Common myeloid progenitor, CD34-positive (primary cell): ENCODE measurements around the gene FOXP4.

Source experiments
- CTCF ChIA-PET: fragments of 350-600 bp; sonication (Branson Sonifier 250); formaldehyde crosslinking; loops from one replicate; lab custom pipeline; 2021; ENCODE audit warnings: antibody characterized with exemption; lab: Charles Lee
- POLR2A ChIA-PET: fragments of 350-600 bp; sonication (Branson Sonifier 250); formaldehyde crosslinking; loops from one replicate; lab custom pipeline; 2021; ENCODE audit warnings: antibody characterized with exemption; lab: Charles Lee
- DNase-seq, 3 donors: peaks; one replicate each; pipeline versions ENCODE4 v3.0.0 to v3.0.0-alpha.2; 2013
- H3K27ac ChIP-seq, 2 experiments: 1 replicate in 1 of 2; 2 replicates in 1 of 2; pipeline ENCODE4 v1.7.0; 2013; ENCODE audit warnings: inconsistent platforms in 2 of 2, low read length in 2 of 2, mild to moderate bottlenecking in 2 of 2, low read depth in 1 of 2, moderate library complexity in 1 of 2; ENCODE audit not compliant: severe bottlenecking in 2 of 2, insufficient read depth in 1 of 2, poor library complexity in 1 of 2
- H3K27me3 ChIP-seq, 5 experiments: replicated peaks in 2 of 5; 1 replicate in 3 of 5; 2 replicates in 2 of 5; pipeline versions ENCODE4 v1.6.1 to v1.7.0; 2013; ENCODE audit warnings: low read length in 4 of 5, mild to moderate bottlenecking in 2 of 5, moderate library complexity in 2 of 5, inconsistent platforms in 1 of 5; ENCODE audit not compliant: insufficient read depth in 5 of 5, control insufficient read depth in 4 of 5
- H3K36me3 ChIP-seq, 4 experiments: 1 replicate in 2 of 4; 2 replicates in 2 of 4; pipeline versions ENCODE4 v1.6.1 to v1.7.0; 2013; ENCODE audit warnings: low read length in 3 of 4, control low read depth in 1 of 4, mild to moderate bottlenecking in 1 of 4; ENCODE audit not compliant: control insufficient read depth in 4 of 4, insufficient read depth in 4 of 4
- H3K4me1 ChIP-seq, 4 experiments: 1 replicate in 3 of 4; 2 replicates in 1 of 4; pipeline versions ENCODE4 v1.6.1 to v1.7.1; 2013; ENCODE audit warnings: low read length in 3 of 4, mild to moderate bottlenecking in 3 of 4, control low read depth in 1 of 4, inconsistent platforms in 1 of 4, moderate library complexity in 1 of 4; ENCODE audit not compliant: control insufficient read depth in 4 of 4, insufficient read depth in 4 of 4; ENCODE audit errors: control extremely low read depth in 1 of 4
- H3K4me3 ChIP-seq, 7 experiments: 1 replicate in 4 of 7; 2 replicates in 3 of 7; pipeline versions ENCODE4 v1.5.1 to v1.7.0; 2013; ENCODE audit warnings: mild to moderate bottlenecking in 7 of 7, low read length in 6 of 7, moderate library complexity in 6 of 7, inconsistent platforms in 2 of 7, low read depth in 2 of 7, control low read depth in 1 of 7; ENCODE audit not compliant: insufficient read depth in 4 of 7, control insufficient read depth in 1 of 7; ENCODE audit errors: extremely low read depth in 1 of 7
- H3K9me3 ChIP-seq, 5 experiments: 1 replicate in 4 of 5; 2 replicates in 1 of 5; pipeline versions ENCODE4 v1.6.1 to v1.7.1; 2013; ENCODE audit warnings: low read length in 4 of 5, mild to moderate bottlenecking in 2 of 5, inconsistent platforms in 1 of 5, low read depth in 1 of 5, moderate library complexity in 1 of 5; ENCODE audit not compliant: control insufficient read depth in 4 of 5, insufficient read depth in 2 of 5; ENCODE audit errors: control extremely low read depth in 1 of 5
- WGBS: methylation state at CpG from one replicate; pipeline ENCODE4 v1.1.5; 2013; ENCODE audit not compliant: insufficient coverage; 5-methylcytosine and 5-hydroxymethylcytosine counted together

FOXP4 gene

DNA sequence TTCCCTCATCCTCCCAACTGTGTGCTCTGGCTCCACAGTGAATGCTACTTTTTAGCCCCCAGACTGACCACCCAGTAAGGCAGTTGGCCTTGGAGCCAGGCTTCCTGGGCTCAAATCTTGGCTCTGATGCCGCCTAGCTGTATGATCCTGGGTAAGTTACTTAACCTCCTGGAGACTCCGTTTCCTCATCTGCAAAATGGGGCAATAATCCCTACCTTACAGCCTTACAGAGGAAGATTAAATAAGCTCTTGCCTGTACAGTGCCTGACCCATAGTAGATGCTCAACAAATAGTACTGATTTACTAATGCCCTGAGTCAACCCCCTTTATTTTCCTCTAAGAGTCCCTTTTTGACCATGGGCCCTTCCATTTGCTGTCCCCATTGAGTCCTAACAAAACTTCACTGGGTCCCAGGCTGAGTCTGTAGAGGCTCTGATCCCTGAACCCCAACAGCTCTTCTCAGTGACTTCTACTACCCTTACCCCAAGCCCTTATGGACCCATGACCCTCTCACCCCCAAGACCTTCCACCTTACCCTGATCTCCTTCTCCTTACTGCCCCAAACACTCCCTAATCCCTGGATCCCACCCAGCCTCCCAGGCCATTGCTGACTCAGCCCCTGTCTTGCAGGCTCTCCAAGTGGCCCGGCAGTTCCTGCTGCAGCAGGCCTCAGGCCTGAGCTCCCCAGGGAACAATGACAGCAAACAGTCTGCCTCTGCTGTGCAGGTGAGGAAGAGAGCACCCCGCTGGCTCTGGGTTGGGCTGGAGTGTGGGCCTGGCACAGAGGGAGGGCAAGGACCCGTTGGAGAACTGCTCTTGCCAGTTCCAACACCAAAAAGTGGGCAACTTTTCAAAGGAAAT, 31.4 kb downstream of the FOXP4 start:
- H3K36me3 ChIP-seq, result peaks cover 0 to 5% (median 2%) of the 10 kb centered on the region in 4 experiments
- H3K9me3 ChIP-seq, result no peaks in the 10 kb centered on the region
- H3K4me1 ChIP-seq, result peaks cover 0 to 8% (median 3%) of the 10 kb centered on the region in 4 experiments
- WGBS, result 85% methylated on average over 5 of the region's 5 CpGs
- no peaks in the 10 kb centered on the region for H3K27me3 ChIP-seq
- DNase-seq, result no peak
- ChIA-PET POLR2A (no interaction called here), CTCF (interaction anchor here (1.0 kb wide), 1 partner anchor 61 kb away, joined by 3 read pairs; no protein-coding TSS in a partner anchor)
- H3K27ac ChIP-seq, result peak overlapping the region in 1 of 2 experiments; percentile 71
- no peak overlapping the region for H3K4me3 ChIP-seq

DNA sequence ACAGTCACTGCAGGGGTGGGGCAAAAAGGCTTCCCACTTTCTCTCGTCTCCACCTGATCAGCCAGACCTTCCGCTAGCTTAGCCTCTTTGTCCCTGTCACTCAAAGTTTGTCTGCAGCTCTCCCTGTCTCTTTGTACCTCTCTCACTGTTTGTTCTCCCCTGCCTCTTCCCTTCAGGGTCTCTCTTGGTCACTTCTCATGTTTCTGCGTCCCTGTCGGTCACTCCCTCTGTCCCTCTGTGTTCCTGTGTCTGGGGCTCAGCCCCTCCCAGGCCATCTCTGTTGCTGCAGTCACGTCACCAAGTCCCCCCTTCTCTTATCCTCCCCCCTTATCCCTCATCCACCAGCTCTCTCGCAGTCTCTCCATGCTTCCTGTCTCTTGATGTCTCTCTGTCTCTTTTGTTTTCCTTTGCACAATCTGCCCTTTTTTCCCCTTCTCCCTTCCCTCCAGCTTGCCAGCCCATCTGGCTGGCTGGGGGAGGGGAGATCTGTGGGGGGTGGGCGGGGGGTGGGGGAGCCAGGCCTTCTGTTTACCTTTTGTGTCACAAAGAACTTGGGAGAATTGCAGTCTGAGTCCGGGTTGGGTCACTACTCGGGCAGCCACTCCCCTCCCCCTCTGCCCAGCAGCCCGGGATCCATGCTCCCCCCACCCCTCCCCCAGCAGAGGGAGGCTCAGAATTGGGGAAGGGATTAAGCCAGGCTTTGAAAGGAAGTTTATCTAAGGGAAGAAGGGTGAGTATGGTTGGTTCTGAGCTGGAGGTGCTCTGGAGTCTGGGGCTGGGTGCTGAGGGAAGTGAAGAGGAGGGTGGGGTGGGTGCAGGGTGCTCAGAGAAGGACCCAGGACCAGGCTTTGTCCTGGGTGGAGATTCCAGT, 32.3 kb downstream of the FOXP4 start:
- peak overlapping the region in 1 of 2 experiments; percentile 71 for H3K27ac ChIP-seq
- H3K27me3 ChIP-seq, result no peaks in the 10 kb centered on the region
- H3K4me1 ChIP-seq, result peaks cover 0 to 8% (median 3%) of the 10 kb centered on the region in 4 experiments
- no peak for DNase-seq
- WGBS, result 69% methylated on average over 5 of the region's 10 CpGs
- ChIA-PET POLR2A (no interaction called here), CTCF (interaction anchor here (1.0 to 1.1 kb wide), 2 partner anchors 11 to 62 kb away, joined by 3 read pairs; no protein-coding TSS in a partner anchor)
- H3K36me3 ChIP-seq, result peaks cover 0 to 5% (median 2%) of the 10 kb centered on the region in 4 experiments
- H3K9me3 ChIP-seq, result no peaks in the 10 kb centered on the region
- no peak overlapping the region for H3K4me3 ChIP-seq

DNA sequence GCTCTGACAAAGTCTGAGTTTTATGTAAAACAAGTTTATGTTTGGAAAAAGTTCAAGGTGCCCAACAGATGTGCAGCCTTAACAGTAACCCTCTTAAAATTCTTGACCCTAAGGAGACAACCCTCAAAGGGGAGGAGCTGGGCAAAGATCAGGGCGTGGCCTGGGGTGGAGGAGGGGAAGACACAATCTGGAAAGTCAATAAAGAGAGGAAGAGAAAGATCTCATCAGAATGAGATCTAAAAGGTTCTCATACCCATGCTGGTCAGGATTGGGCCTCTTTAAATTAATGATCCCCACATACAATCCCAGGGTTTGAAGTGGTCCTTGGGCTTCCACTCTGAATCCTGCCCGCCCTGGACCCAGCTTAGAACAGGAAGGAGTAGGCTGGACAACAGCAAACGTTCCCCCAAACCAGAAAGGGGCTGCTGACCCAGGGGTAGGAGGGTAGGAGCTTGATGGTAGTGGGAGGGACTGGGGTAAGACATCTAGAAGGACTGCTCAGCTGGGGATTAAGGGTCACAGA, 33.0 kb downstream of the FOXP4 start:
- CTCF ChIA-PET, result interaction anchor here (1.0 to 1.5 kb wide), 4 partner anchors 12 to 116 kb away, joined by 3 to 4 read pairs (median 4); no protein-coding TSS in a partner anchor
- 80% methylated on average over 3 of the region's 3 CpGs for WGBS
- H3K27me3 ChIP-seq, result no peaks in the 10 kb centered on the region

DNA sequence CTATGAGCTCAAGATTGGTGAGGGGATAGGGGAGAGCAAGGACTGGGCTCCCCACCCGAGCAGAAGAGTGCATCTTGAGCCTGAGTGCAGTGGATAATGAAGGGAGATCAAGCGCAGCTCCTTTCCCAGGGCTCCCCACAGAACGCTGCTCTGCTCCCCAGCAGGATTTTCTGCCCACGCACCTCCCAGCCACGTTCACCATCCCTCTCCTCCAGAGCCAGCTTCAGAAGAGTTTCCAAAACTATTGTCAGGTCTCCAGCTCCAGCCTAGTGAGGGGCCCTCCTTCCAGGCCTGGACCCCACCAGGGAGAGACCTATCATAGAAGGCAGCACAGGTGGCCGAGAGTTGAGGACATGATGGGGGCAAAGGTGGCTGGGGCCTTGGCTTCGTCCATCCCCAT, 34.5 kb downstream of the FOXP4 start:
- POLR2A ChIA-PET, result no interaction called here
- Histone ChIP-seq H3K27ac (no peak overlapping the region), H3K4me1 (peaks cover 0 to 8% (median 3%) of the 10 kb centered on the region in 4 experiments), H3K36me3 (peaks cover 0 to 5% (median 2%) of the 10 kb centered on the region in 4 experiments), H3K27me3 (no peaks in the 10 kb centered on the region), H3K9me3 (no peaks in the 10 kb centered on the region), H3K4me3 (no peak overlapping the region)
- CTCF ChIA-PET, result interaction anchor here (1.1 to 1.6 kb wide), 5 partner anchors 11 to 213 kb away, joined by 3 to 10 read pairs (median 4); no protein-coding TSS in a partner anchor
- 91% methylated on average over 7 of the region's 7 CpGs for WGBS
- no peak for DNase-seq

More for the DNA sequence above, 33.0 kb downstream of the FOXP4 start:
- Histone ChIP-seq H3K4me3 (no peak overlapping the region), H3K27ac (peak overlapping the region in 1 of 2 experiments; percentile 54), H3K9me3 (no peaks in the 10 kb centered on the region), H3K4me1 (peaks cover 0 to 8% (median 3%) of the 10 kb centered on the region in 4 experiments), H3K36me3 (peaks cover 0 to 5% (median 1%) of the 10 kb centered on the region in 4 experiments)
- POLR2A ChIA-PET, result no interaction called here
- no peak for DNase-seq

DNA sequence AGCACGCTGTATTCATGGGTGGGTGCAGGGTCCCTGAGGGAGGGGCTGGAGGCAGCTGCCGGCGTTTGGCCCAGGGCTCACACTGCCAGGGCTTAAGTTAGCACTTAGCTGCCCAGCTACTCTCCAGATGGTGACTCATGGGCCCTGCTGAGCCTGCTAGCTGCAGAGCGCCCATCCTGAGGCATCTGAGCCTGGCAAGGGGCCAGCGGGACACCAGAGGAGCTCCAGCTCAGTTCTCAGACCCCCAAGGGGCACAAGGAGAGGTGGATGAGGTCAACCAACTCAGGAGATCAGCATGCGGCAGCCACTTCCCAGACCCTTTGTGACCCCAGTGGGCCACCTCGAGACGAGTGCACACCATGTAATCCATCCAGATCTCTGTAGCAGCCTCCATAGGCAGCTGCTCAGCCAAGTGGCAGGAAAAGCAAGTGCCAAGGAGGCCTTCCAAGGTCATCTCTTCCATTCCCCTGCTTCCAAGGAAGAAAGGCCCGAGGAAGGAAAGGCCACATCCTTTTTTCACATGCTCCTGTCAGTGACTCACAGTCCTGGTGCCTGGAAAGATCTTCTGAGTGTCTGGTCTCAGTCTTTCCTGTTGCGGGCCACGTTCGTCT, 35.3 kb downstream of the FOXP4 start:
- Histone ChIP-seq H3K4me3 (no peak overlapping the region), H3K27me3 (no peaks in the 10 kb centered on the region), H3K9me3 (no peaks in the 10 kb centered on the region), H3K36me3 (peaks cover 0 to 5% (median 2%) of the 10 kb centered on the region in 4 experiments), H3K27ac (no peak overlapping the region), H3K4me1 (peaks cover 0 to 8% (median 3%) of the 10 kb centered on the region in 4 experiments)
- ChIA-PET POLR2A (no interaction called here), CTCF (interaction anchor here (1.5 to 1.6 kb wide), 2 partner anchors 10 to 214 kb away, joined by 5 to 10 read pairs; no protein-coding TSS in a partner anchor)
- DNase-seq, result no peak
- 96% methylated on average over 12 of the region's 12 CpGs for WGBS

DNA sequence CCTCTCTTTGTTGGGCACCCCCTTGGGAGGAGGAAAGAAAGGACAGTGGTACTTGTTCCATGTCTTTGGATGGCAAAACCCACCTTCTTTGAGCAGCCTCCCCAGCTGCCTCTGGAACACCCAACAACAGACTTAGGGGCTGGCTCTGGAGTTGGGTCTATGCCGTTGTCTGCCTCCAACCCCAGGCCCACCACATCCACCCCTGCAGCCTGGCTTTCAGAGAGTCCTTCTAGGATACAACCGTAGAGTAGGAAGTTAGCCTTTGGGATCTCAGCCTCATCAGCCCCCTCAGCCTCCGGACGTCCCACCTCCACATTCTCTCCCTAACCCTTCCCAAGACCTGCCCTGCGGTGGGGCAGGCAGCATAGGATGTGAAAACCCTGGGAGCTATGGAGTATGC, 36.4 kb downstream of the FOXP4 start:
- CTCF ChIA-PET, result interaction anchor here (1.9 kb wide), 1 partner anchor 12 kb away, joined by 7 read pairs; no protein-coding TSS in a partner anchor
- WGBS, result 96% methylated on average over 3 of the region's 5 CpGs

More for the DNA sequence above, 36.4 kb downstream of the FOXP4 start:
- Histone ChIP-seq H3K27ac (no peak overlapping the region), H3K4me1 (peaks cover 0 to 8% (median 3%) of the 10 kb centered on the region in 4 experiments), H3K36me3 (peaks cover 0 to 5% (median 2%) of the 10 kb centered on the region in 4 experiments), H3K9me3 (no peaks in the 10 kb centered on the region), H3K27me3 (no peaks in the 10 kb centered on the region), H3K4me3 (no peak overlapping the region)
- POLR2A ChIA-PET, result no interaction called here
- DNase-seq, result no peak
